ENCODE data around the gene SENP5. TPM values are rescaled to one million over a fixed set of nuclear protein-coding genes. Genes with fewer than 3 reads are reported as not detected.

The SENP5 gene
- total RNA-seq, 1 donor from 2014 or later: 49.6 TPM

- Mint-ChIP-seq H3K27ac (ENCODE audit: unreplicated experiment) (no peak overlapping the region), H3K27me3 (ENCODE audit: unreplicated experiment) (peaks cover 15% of the 10 kb centered on the region), H3K4me1 (ENCODE audit: low read depth, unreplicated experiment) (no peaks in the 10 kb centered on the region), H3K4me3 (ENCODE audit: unreplicated experiment) (no peak overlapping the region), H3K36me3 (ENCODE audit: unreplicated experiment) (peaks cover 7% of the 10 kb centered on the region), H3K9me3 (ENCODE audit: unreplicated experiment) (peaks cover 11% of the 10 kb centered on the region)
- DNase-seq: no peak
- TF ChIP-seq CTCF (IDR thresholded peaks at IDR 0.05; ENCODE audit: partially characterized antibody, unreplicated experiment): no peak
Observed at GRCh38 chr3:196974661-196975060, 106.9 kb downstream of the SENP5 start.

- TF ChIP-seq CTCF (IDR thresholded peaks at IDR 0.05; ENCODE audit: partially characterized antibody, unreplicated experiment): no peak
- Mint-ChIP-seq H3K36me3 (ENCODE audit: unreplicated experiment) (peaks cover 7% of the 10 kb centered on the region), H3K27me3 (ENCODE audit: unreplicated experiment) (peaks cover 12% of the 10 kb centered on the region), H3K27ac (ENCODE audit: unreplicated experiment) (no peak overlapping the region), H3K4me1 (ENCODE audit: low read depth, unreplicated experiment) (no peaks in the 10 kb centered on the region), H3K9me3 (ENCODE audit: unreplicated experiment) (peaks cover 8% of the 10 kb centered on the region), H3K4me3 (ENCODE audit: unreplicated experiment) (no peak overlapping the region)
- DNase-seq: no peak
Observed at GRCh38 chr3:196975349-196975748, 107.6 kb downstream of the SENP5 start.

- peaks cover 6% of the 10 kb centered on the region for H3K36me3 Mint-ChIP-seq (ENCODE audit: unreplicated experiment)
- no peaks in the 10 kb centered on the region for H3K9me3 Mint-ChIP-seq (ENCODE audit: unreplicated experiment)
- no peak overlapping the region for H3K27ac Mint-ChIP-seq (ENCODE audit: unreplicated experiment)
- no peak for DNase-seq
- H3K4me3 Mint-ChIP-seq (ENCODE audit: unreplicated experiment): no peak overlapping the region
- H3K27me3 Mint-ChIP-seq (ENCODE audit: unreplicated experiment): peaks cover 5% of the 10 kb centered on the region
- TF ChIP-seq CTCF (IDR thresholded peaks at IDR 0.05; ENCODE audit: partially characterized antibody, unreplicated experiment): no peak
- H3K4me1 Mint-ChIP-seq (ENCODE audit: low read depth, unreplicated experiment): no peaks in the 10 kb centered on the region
Observed at GRCh38 chr3:196976941-196977340, 109.2 kb downstream of the SENP5 start.

GRCh38 chr3:196979545-196979944 is 111.8 kb downstream of the SENP5 start:
- Mint-ChIP-seq H3K9me3 (ENCODE audit: unreplicated experiment) (peaks cover 7% of the 10 kb centered on the region), H3K36me3 (ENCODE audit: unreplicated experiment) (peaks cover 15% of the 10 kb centered on the region), H3K27me3 (ENCODE audit: unreplicated experiment) (peaks cover 5% of the 10 kb centered on the region), H3K27ac (ENCODE audit: unreplicated experiment) (no peak overlapping the region), H3K4me1 (ENCODE audit: low read depth, unreplicated experiment) (no peaks in the 10 kb centered on the region), H3K4me3 (ENCODE audit: unreplicated experiment) (no peak overlapping the region)
- DNase-seq: no peak
- TF ChIP-seq CTCF (IDR thresholded peaks at IDR 0.05; ENCODE audit: partially characterized antibody, unreplicated experiment): no peak

- Mint-ChIP-seq H3K27me3 (ENCODE audit: unreplicated experiment) (peaks cover 2% of the 10 kb centered on the region), H3K4me1 (ENCODE audit: low read depth, unreplicated experiment) (no peaks in the 10 kb centered on the region), H3K27ac (ENCODE audit: unreplicated experiment) (no peak overlapping the region), H3K9me3 (ENCODE audit: unreplicated experiment) (peaks cover 7% of the 10 kb centered on the region), H3K4me3 (ENCODE audit: unreplicated experiment) (no peak overlapping the region), H3K36me3 (ENCODE audit: unreplicated experiment) (peaks cover 15% of the 10 kb centered on the region)
- DNase-seq: no peak
- TF ChIP-seq CTCF (IDR thresholded peaks at IDR 0.05; ENCODE audit: partially characterized antibody, unreplicated experiment): no peak
Observed at GRCh38 chr3:196981657-196982056, 113.9 kb downstream of the SENP5 start.

Measured in glutamatergic neuron (in vitro differentiated cells).